Liver (tissue), 9 donors: ENCODE results near the gene PRKACA. TPM values are rescaled to one million over a fixed set of nuclear protein-coding genes. Genes with fewer than 3 reads are reported as not detected.

Experiments
- DNase-seq: peaks from one replicate; pipeline ENCODE4 v3.0.0-alpha.2; 2017; ENCODE audit warnings: low spot score
- H3K27ac ChIP-seq, 2 donors: one replicate each; pipeline ENCODE4 v1.7.0; 2013; ENCODE audit warnings: inconsistent platforms in 2 of 2, low read length in 2 of 2, control low read depth in 1 of 2, low read depth in 1 of 2, mild to moderate bottlenecking in 1 of 2
- H3K27me3 ChIP-seq, 4 donors: one replicate each; pipeline versions ENCODE4 v1.6.1 to v1.7.0; 2013; ENCODE audit warnings: low read length in 3 of 4, inconsistent platforms in 1 of 4, mild to moderate bottlenecking in 1 of 4, moderate library complexity in 1 of 4; ENCODE audit not compliant: control insufficient read depth in 4 of 4, insufficient read depth in 4 of 4
- H3K36me3 ChIP-seq, 4 donors: one replicate each; pipeline versions ENCODE4 v1.6.1 to v1.7.0; 2013; ENCODE audit warnings: low read length in 3 of 4, mild to moderate bottlenecking in 3 of 4, low read depth in 1 of 4, moderate library complexity in 1 of 4; ENCODE audit not compliant: control insufficient read depth in 4 of 4, insufficient read depth in 3 of 4
- H3K4me1 ChIP-seq, 4 donors: one replicate each; pipeline versions ENCODE4 v1.6.1 to v1.7.0; 2013; ENCODE audit warnings: low read length in 3 of 4, mild to moderate bottlenecking in 3 of 4, moderate library complexity in 1 of 4; ENCODE audit not compliant: control insufficient read depth in 4 of 4, insufficient read depth in 4 of 4
- H3K4me3 ChIP-seq, 3 donors: one replicate each; pipeline versions ENCODE4 v1.6.1 to v1.7.0; 2013; ENCODE audit warnings: low read length in 3 of 3, control low read depth in 1 of 3, low read depth in 1 of 3, mild to moderate bottlenecking in 1 of 3
- H3K9ac ChIP-seq, 2 donors: one replicate each; pipeline ENCODE4 v1.7.0; 2013; ENCODE audit warnings: low read length in 2 of 2, mild to moderate bottlenecking in 2 of 2, moderate library complexity in 2 of 2, control low read depth in 1 of 2, low read depth in 1 of 2
- H3K9me3 ChIP-seq, 4 donors: one replicate each; pipeline versions ENCODE4 v1.6.1 to v1.7.0; 2013; ENCODE audit warnings: low read length in 3 of 4; ENCODE audit not compliant: control insufficient read depth in 4 of 4
- EGR1 ChIP-seq, 2 donors: IDR thresholded peaks; 2 replicates each; pipeline ENCODE4 v1.6.1; 2016 to 2018; ENCODE audit warnings: antibody characterized with exemption in 2 of 2, low read depth in 2 of 2
- FOXA1 ChIP-seq: IDR thresholded peaks from 2 replicates; pipeline ENCODE4 v1.6.1; 2016; ENCODE audit warnings: antibody characterized with exemption
- GABPA ChIP-seq, 2 donors: IDR thresholded peaks in 1 of 2; conservative IDR thresholded peaks in 1 of 2; 2 replicates each; pipeline ENCODE4 v1.6.1; 2016; ENCODE audit warnings: antibody characterized with exemption in 2 of 2, mild to moderate bottlenecking in 1 of 2, moderate library complexity in 1 of 2
- HNF4A ChIP-seq, 2 donors: conservative IDR thresholded peaks; 2 replicates each; pipeline ENCODE4 v1.6.1; 2016; ENCODE audit warnings: antibody characterized with exemption in 2 of 2, mild to moderate bottlenecking in 2 of 2
- HNF4G ChIP-seq: IDR thresholded peaks from 2 replicates; pipeline ENCODE4 v1.6.1; 2016; ENCODE audit warnings: antibody characterized with exemption
- JUND ChIP-seq, 2 donors: IDR thresholded peaks; 2 replicates each; pipeline ENCODE4 v1.6.1; 2016; ENCODE audit warnings: antibody characterized with exemption in 2 of 2
- RXRA ChIP-seq, 2 donors: IDR thresholded peaks; 2 replicates each; pipeline ENCODE4 v1.6.1; 2017 to 2018; ENCODE audit warnings: antibody characterized with exemption in 2 of 2, mild to moderate bottlenecking in 1 of 2
- SP1 ChIP-seq: IDR thresholded peaks from 2 replicates; pipeline ENCODE4 v1.6.1; 2018; ENCODE audit warnings: antibody characterized with exemption, mild to moderate bottlenecking
- TAF1 ChIP-seq: conservative IDR thresholded peaks from 2 replicates; pipeline ENCODE4 v1.6.1; 2016; ENCODE audit warnings: antibody characterized with exemption, mild to moderate bottlenecking
- YY1 ChIP-seq: IDR thresholded peaks from 2 replicates; pipeline ENCODE4 v1.6.1; 2016; ENCODE audit warnings: antibody characterized with exemption, mild to moderate bottlenecking
- WGBS: extraction: QIAGEN DNeasy Blood & Tissue Kit; methylation state at CpG from one replicate; pipeline ENCODE4 v1.1.7; 2013; 5-methylcytosine and 5-hydroxymethylcytosine counted together
- polyA plus RNA-seq, 2 donors: library from polyadenylated mRNA; stranded (reverse) in 1 of 2; unstranded in 1 of 2; fragments of 200-250 nt in 1 of 2; fragments of >200 nt in 1 of 2; fragmentation: Nextera tagmentation in 1 of 2; extraction: Ambion mirVana in 1 of 2; gene quantifications; one replicate each; pipeline versions ENCODE4 v1.2.1 to v1.2.3, GENCODE V29; 2013 to 2015
- total RNA-seq, 2 donors: library from RNA; depleted of rRNA; stranded (reverse); fragments of >200 nt; gene quantifications; one replicate each; pipeline ENCODE4 v1.2.3, GENCODE V29; 2014
- TF ChIP-seq, protein P1 (sequence below): fragments of 150-350 bp; IDR thresholded peaks from 2 replicates; pipeline ENCODE4 v1.5.1; 2017; ENCODE audit warnings: improper control_type of control experiment, low read depth, low read length; ENCODE audit not compliant: missing input control
- TF ChIP-seq, protein P2 (sequence below): IDR thresholded peaks from 2 replicates; pipeline ENCODE4 v1.6.1; 2016; ENCODE audit warnings: antibody characterized with exemption, mild to moderate bottlenecking
- TF ChIP-seq, protein P3 (sequence below): IDR thresholded peaks from 2 replicates; pipeline ENCODE4 v1.6.1; 2016; ENCODE audit warnings: antibody characterized with exemption
- TF ChIP-seq, protein P4 (sequence below): IDR thresholded peaks from 2 replicates; pipeline ENCODE4 v1.6.1; 2016; ENCODE audit warnings: antibody characterized with exemption
- TF ChIP-seq, protein P5 (sequence below): IDR thresholded peaks from 2 replicates; pipeline ENCODE4 v1.6.1; 2016; ENCODE audit warnings: antibody characterized with exemption
- donor health status: healthy.
- donor health status: healthy.
- donor health status: healthy.
- donor health status: healthy.
- donor health status: healthy.

The PRKACA gene
- total and polyA plus RNA-seq, 4 donors = 15.5 to 72.4 (median 40.2) TPM

DNA sequence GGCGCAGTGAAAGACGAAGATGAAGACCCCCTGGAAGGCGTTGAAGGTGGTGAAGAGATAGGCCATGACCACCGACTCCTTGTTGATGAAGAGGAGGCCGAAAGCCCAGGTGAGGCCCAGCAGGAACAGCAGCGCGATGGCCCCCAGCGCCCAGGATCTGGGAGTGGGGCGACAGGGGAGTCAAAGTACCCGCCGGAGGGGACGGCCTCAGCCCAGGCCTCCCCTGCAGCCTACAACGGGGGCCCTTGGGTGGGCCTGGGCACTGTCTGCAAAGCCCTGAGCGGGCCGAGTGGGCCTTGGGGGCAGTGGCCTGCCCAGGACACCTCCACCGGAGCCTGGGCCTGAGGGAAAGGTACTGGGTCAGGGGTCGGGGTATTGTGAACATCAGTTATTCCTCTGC lies 37.8 kb upstream of the PRKACA start:
- H3K9me3 ChIP-seq = no peaks in the 10 kb centered on the region
- H3K4me1 ChIP-seq = no peaks in the 10 kb centered on the region
- DNase-seq = no peak
- H3K27me3 ChIP-seq = no peaks in the 10 kb centered on the region
- TF ChIP-seq SP1 (no peak), EGR1 (IDR thresholded peaks at IDR 0.05; ENCODE audit: low read depth in 2 of 2) (no peak), YY1 (no peak), HNF4G (no peak), GABPA (IDR thresholded peaks at IDR 0.05 in 1 of 2, conservative IDR thresholded peaks at IDR 0.05 in 1 of 2) (no peak), JUND (IDR thresholded peaks at IDR 0.05) (no peak), RXRA (IDR thresholded peaks at IDR 0.05) (no peak), HNF4A (conservative IDR thresholded peaks at IDR 0.05) (no peak), TAF1 (no peak), FOXA1 (no peak)
- TF ChIP-seq, protein P1, sequence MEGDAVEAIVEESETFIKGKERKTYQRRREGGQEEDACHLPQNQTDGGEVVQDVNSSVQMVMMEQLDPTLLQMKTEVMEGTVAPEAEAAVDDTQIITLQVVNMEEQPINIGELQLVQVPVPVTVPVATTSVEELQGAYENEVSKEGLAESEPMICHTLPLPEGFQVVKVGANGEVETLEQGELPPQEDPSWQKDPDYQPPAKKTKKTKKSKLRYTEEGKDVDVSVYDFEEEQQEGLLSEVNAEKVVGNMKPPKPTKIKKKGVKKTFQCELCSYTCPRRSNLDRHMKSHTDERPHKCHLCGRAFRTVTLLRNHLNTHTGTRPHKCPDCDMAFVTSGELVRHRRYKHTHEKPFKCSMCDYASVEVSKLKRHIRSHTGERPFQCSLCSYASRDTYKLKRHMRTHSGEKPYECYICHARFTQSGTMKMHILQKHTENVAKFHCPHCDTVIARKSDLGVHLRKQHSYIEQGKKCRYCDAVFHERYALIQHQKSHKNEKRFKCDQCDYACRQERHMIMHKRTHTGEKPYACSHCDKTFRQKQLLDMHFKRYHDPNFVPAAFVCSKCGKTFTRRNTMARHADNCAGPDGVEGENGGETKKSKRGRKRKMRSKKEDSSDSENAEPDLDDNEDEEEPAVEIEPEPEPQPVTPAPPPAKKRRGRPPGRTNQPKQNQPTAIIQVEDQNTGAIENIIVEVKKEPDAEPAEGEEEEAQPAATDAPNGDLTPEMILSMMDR = no peak
- TF ChIP-seq, protein P2, sequence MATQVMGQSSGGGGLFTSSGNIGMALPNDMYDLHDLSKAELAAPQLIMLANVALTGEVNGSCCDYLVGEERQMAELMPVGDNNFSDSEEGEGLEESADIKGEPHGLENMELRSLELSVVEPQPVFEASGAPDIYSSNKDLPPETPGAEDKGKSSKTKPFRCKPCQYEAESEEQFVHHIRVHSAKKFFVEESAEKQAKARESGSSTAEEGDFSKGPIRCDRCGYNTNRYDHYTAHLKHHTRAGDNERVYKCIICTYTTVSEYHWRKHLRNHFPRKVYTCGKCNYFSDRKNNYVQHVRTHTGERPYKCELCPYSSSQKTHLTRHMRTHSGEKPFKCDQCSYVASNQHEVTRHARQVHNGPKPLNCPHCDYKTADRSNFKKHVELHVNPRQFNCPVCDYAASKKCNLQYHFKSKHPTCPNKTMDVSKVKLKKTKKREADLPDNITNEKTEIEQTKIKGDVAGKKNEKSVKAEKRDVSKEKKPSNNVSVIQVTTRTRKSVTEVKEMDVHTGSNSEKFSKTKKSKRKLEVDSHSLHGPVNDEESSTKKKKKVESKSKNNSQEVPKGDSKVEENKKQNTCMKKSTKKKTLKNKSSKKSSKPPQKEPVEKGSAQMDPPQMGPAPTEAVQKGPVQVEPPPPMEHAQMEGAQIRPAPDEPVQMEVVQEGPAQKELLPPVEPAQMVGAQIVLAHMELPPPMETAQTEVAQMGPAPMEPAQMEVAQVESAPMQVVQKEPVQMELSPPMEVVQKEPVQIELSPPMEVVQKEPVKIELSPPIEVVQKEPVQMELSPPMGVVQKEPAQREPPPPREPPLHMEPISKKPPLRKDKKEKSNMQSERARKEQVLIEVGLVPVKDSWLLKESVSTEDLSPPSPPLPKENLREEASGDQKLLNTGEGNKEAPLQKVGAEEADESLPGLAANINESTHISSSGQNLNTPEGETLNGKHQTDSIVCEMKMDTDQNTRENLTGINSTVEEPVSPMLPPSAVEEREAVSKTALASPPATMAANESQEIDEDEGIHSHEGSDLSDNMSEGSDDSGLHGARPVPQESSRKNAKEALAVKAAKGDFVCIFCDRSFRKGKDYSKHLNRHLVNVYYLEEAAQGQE = no peak
- TF ChIP-seq, protein P3, sequence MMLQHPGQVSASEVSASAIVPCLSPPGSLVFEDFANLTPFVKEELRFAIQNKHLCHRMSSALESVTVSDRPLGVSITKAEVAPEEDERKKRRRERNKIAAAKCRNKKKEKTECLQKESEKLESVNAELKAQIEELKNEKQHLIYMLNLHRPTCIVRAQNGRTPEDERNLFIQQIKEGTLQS = no peak
- H3K9ac ChIP-seq = no peak overlapping the region
- H3K36me3 ChIP-seq = peaks cover 0 to 2% (median 0%) of the 10 kb centered on the region in 4 donors
- WGBS = 98% methylated on average over 17 of the region's 17 CpGs
- no peak overlapping the region for H3K27ac ChIP-seq
- no peak overlapping the region for H3K4me3 ChIP-seq

DNA sequence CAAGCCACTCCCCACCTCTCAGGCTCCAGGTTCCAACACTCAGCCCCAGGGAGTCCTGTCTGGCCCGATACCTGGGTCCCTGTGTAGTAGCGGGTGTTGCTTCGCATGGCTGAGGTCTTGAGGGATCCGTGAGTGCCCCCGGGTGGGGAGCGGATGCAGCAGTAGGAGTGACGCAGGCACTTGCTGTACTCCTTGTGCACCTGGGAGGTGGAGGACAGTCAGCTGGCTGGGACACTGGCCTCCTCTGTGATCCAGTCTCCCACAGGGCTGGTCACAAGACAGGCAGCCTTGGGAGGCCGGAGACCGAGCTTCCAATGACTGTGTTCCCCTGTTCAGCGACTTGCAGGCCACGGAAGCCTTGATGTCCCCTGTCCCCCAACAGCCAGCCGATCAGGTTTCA lies 35.2 kb upstream of the PRKACA start:
- Histone ChIP-seq H3K27me3 (no peaks in the 10 kb centered on the region), H3K9ac (no peak overlapping the region), H3K27ac (no peak overlapping the region), H3K36me3 (peaks cover 0 to 2% (median 0%) of the 10 kb centered on the region in 4 donors), H3K4me3 (no peak overlapping the region), H3K4me1 (peaks cover 0 to 2% (median 0%) of the 10 kb centered on the region in 4 donors), H3K9me3 (no peaks in the 10 kb centered on the region)
- WGBS = 97% methylated on average over 12 of the region's 12 CpGs
- no peak for DNase-seq
- TF ChIP-seq JUND (IDR thresholded peaks at IDR 0.05) (no peak), HNF4A (conservative IDR thresholded peaks at IDR 0.05) (no peak), FOXA1 (no peak), EGR1 (IDR thresholded peaks at IDR 0.05; ENCODE audit: low read depth in 2 of 2) (no peak), TAF1 (no peak), HNF4G (no peak)
- TF ChIP-seq, protein P4, sequence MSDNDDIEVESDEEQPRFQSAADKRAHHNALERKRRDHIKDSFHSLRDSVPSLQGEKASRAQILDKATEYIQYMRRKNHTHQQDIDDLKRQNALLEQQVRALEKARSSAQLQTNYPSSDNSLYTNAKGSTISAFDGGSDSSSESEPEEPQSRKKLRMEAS = no peak
- TF ChIP-seq, protein P5, sequence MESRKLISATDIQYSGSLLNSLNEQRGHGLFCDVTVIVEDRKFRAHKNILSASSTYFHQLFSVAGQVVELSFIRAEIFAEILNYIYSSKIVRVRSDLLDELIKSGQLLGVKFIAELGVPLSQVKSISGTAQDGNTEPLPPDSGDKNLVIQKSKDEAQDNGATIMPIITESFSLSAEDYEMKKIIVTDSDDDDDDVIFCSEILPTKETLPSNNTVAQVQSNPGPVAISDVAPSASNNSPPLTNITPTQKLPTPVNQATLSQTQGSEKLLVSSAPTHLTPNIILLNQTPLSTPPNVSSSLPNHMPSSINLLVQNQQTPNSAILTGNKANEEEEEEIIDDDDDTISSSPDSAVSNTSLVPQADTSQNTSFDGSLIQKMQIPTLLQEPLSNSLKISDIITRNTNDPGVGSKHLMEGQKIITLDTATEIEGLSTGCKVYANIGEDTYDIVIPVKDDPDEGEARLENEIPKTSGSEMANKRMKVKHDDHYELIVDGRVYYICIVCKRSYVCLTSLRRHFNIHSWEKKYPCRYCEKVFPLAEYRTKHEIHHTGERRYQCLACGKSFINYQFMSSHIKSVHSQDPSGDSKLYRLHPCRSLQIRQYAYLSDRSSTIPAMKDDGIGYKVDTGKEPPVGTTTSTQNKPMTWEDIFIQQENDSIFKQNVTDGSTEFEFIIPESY = no peak
